Stimulated activated naive CD8-positive, alpha-beta T cell treated with anti-CD3 and anti-CD28 coated beads, Interleukin-15, Interleukin-2, amounts not matched to agents 100 ng/mL and 50 ng/mL, for 24 hours (primary cell): ENCODE results near the gene DYNLT4.
"Not testable (repeated sequence)": the region's sequence is repeated elsewhere in the genome, so short reads cannot be mapped to it uniquely, and the experiment has no call there.

ENCODE experiments used
- H3K27ac Mint-ChIP-seq: one replicate; pipeline ENCODE4 v1.8.0; 2021; ENCODE audit warnings: mild to moderate bottlenecking, mixed read lengths
- H3K27me3 Mint-ChIP-seq: one replicate; pipeline ENCODE4 v1.8.0; 2021; ENCODE audit warnings: mixed read lengths
- H3K36me3 Mint-ChIP-seq: one replicate; pipeline ENCODE4 v1.8.0; 2021; ENCODE audit warnings: low read depth, mixed read lengths
- H3K4me1 Mint-ChIP-seq: one replicate; pipeline ENCODE4 v1.8.0; 2021; ENCODE audit warnings: low read depth, mixed read lengths
- H3K4me3 Mint-ChIP-seq: one replicate; pipeline ENCODE4 v1.8.0; 2021; ENCODE audit warnings: mild to moderate bottlenecking, mixed read lengths
- H3K9me3 Mint-ChIP-seq: one replicate; pipeline ENCODE4 v1.8.0; 2021; ENCODE audit warnings: mixed read lengths

The DYNLT4 gene

DNA sequence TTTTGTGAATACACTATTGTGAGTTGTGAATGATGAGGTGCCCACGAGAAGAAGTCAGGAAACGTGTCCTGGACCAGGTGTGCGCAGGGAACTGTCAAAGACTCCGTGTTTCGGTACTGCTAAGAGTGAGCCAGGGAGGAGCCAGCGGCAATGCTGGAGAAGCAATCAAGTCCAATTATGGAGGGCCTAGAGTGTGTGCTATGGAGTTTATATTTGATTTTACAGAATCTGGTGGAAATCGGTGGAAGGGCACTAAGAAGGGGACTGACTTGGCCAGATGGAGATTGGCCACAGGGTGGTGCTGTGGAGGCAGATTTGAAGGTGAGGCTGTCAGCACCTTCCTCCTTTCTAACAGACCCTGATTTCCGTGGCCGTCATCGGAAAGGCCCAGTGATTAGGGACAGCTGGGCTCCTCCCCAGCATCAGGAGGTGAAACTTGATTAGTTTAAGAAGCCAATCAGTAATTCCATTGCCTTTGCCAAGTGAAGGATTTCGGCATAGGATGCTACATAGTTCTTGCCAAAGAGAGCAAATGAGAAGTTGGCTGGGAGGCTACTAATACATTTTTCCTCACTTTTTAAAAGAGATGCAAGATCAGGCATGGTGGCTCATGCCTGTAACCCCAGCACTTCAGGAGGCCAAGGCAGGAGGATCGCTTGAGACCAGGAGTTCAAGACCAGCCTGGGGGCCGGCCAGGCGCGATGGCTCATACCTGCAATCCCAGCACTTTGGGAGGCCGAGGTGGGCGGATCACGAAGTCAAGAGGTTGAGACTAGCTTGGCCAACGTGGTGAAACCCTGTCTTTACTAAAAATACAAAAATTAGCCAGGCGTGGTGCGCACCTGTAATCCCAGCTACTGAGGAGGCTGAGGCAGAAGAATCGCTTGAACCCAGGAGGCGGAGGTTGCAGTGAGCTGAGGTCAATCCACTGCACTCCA, 28.9 kb upstream of the DYNLT4 start:
- Mint-ChIP-seq H3K36me3 (no peaks in the 10 kb centered on the region), H3K9me3 (no peaks in the 10 kb centered on the region), H3K4me3 (no peak overlapping the region), H3K27ac (no peak overlapping the region), H3K4me1 (peaks cover 6% of the 10 kb centered on the region), H3K27me3 (no peaks in the 10 kb centered on the region)

DNA sequence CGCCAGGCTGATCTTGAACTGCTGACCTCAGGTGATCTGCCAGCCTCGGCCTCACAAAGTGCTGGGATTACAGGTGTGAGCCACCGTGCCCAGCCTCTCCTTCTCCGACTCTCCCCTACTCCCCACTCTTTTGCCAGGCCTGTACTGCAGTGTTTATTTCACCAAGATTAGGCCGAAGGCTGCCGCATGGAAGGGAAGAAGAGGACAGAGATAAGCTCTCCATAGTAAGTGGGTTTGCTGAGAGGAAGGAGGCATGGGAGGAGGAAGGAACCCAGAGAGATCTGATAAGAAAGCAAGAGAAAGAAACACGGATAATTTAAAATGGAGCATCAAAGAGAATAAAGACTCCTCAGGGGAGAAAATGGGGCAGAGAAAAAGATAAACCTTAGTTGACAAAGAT, 27.2 kb upstream of the DYNLT4 start:
- no peak overlapping the region for H3K27ac Mint-ChIP-seq

DNA sequence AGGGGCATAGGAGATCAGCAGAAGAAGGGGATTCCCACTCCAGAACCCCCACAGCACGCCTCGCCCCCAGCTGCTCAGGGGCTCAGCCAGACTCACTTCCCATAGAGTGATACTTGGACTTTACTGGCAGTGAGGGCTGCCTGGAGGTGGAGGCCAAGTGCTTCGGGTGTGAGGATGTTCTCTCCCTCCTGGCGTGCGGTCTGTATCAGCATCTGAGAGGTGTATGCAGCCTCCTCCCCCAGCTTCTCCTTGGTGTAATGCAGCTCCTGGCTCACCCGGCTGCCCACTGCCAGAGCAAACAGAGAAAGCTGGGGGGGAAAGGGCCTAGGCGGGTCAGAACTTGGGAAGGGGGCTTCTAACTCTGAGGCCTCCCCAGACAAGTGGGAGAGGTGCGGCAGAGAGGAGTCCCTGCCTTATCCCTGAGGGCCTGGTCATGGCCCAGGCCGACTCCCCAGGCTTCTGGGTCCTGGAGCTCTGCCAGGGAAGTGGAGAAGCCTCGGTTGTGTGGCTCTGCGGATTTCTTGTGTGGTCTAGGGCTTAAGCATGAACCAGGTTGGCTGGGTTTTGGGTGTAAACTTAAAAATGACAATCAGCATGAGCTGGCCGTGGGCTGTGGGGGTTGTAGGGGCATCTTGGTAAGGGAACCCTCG, 25.0 kb upstream of the DYNLT4 start:
- H3K9me3 Mint-ChIP-seq = no peaks in the 10 kb centered on the region
- H3K4me1 Mint-ChIP-seq = peaks cover 6% of the 10 kb centered on the region
- H3K27ac Mint-ChIP-seq = no peak overlapping the region
- H3K27me3 Mint-ChIP-seq = no peaks in the 10 kb centered on the region
- no peaks in the 10 kb centered on the region for H3K36me3 Mint-ChIP-seq
- no peak overlapping the region for H3K4me3 Mint-ChIP-seq

More for the DNA sequence above, 27.2 kb upstream of the DYNLT4 start:
- H3K4me1 Mint-ChIP-seq = peaks cover 6% of the 10 kb centered on the region
- H3K9me3 Mint-ChIP-seq = no peaks in the 10 kb centered on the region
- no peak overlapping the region for H3K4me3 Mint-ChIP-seq
- no peaks in the 10 kb centered on the region for H3K27me3 Mint-ChIP-seq
- no peaks in the 10 kb centered on the region for H3K36me3 Mint-ChIP-seq

DNA sequence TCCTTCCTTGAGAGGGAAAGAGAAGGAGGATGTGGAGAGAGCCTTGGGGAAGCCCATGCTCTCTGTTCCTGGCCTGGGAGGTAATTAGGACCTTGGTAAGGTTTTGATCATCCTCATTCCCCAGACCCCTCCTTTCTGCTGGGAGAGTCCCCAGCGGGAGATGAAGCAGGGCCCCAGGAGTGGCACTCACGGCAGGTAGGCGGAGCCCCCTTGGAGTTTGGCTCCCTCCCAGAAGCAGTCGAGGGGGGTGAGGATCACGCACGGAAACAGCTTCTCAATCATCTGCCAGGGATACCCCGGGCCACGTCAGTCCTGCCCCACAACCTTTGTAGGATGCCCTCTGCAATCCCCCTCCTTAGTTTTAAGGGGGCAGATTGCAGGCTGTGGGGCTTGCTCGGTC, 24.4 kb upstream of the DYNLT4 start:
- Mint-ChIP-seq H3K27me3 (no peaks in the 10 kb centered on the region), H3K4me1 (peaks cover 6% of the 10 kb centered on the region), H3K27ac (no peak overlapping the region), H3K4me3 (no peak overlapping the region), H3K36me3 (no peaks in the 10 kb centered on the region), H3K9me3 (no peaks in the 10 kb centered on the region)

DNA sequence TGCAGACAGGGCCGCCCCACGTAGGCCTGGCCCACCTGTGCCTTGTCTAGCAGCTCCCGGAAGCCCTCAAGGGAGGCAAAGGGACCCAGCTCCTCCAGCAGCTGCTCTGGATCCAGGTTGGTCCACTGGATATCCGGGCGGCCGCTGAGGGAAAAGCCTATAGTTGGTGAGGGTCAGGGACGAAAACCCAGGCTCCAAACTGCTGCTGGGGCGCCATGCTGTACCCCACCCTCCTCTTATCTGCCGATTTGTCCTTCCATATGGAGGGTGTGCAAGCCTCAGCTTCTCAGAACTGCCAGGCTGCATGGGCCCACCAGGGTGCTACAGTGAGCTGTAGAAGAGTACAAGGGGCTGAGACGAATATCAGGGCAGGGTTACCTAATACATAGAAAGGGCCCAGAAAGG, 23.8 kb upstream of the DYNLT4 start:
- Mint-ChIP-seq H3K27ac (no peak overlapping the region), H3K4me3 (no peak overlapping the region), H3K9me3 (no peaks in the 10 kb centered on the region), H3K27me3 (no peaks in the 10 kb centered on the region), H3K36me3 (no peaks in the 10 kb centered on the region), H3K4me1 (peaks cover 4% of the 10 kb centered on the region)

DNA sequence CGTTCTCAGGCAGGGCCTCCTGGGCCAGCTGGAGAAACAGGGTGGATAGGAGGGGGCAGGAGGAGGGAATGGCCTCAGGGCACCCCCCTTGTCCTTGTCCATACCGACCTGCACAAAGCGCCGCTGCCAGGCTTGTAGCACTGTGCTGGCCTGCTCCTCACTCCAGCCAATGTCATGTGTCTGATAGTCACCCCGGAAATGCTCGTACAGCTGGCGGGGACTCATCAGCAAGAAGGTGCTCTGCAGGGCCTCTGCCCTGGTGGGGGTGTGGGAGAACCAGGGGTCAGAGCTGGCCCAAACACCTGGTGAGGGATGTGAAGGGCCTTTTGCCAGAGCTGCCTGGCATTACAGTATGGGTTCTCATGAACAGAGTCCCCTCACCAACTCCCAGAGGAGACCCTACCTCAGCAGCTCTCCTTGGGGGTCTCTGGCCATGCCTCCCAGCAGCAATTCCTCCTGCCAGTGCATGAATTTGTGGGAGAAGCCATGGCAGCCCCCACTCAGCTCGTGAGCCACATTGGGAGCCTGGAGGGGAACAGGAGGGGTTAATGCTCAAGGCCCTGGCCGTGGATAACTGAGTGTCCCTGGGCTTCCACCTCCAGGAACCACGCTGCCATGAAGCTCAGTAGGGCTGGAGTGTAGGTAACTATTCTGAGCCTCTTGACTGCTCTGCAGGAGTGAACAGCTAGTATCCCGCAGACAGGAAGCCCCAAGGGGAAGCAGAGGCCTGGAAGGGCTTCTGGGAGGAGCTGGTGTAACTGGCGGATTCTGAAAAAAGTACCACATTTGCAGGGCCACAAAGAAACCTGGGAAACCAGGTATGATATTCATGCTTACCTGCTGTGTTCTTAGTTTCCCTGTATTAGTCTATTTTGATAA, 22.6 kb upstream of the DYNLT4 start:
- H3K36me3 Mint-ChIP-seq = no peaks in the 10 kb centered on the region
- H3K27ac Mint-ChIP-seq = no peak overlapping the region
- H3K9me3 Mint-ChIP-seq = no peaks in the 10 kb centered on the region
- no peak overlapping the region for H3K4me3 Mint-ChIP-seq
- H3K4me1 Mint-ChIP-seq = no peaks in the 10 kb centered on the region
- no peaks in the 10 kb centered on the region for H3K27me3 Mint-ChIP-seq

DNA sequence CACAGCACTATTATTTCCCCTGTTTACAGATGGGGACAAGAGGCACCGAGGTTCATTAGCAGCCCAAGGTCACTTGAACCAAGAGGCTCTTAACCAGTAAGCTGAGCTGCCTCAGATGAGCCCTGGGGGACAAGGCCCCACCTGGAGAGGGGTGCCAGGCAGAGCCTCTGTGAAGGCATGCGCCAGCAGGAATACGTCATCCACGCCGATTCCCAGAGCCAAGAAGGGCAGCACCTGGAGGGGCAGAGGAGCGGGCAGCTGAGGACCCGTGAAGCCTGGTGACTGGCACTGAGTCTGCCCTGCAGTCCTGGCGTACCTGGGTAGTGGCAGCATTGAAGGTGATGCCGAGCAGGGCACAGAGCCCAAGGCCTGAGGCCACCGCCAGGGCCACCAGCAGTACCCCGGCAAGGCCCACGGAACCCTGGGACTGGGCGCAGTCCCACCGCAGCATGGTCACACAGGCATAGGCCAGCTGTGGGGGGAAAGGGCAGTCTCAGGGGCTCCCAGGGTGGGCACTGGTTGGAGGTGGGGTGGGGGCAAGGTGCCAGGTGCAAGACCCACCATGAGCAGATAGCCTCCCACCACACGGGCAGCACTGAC, 21.8 kb upstream of the DYNLT4 start:
- Mint-ChIP-seq H3K36me3 (no peaks in the 10 kb centered on the region), H3K4me3 (no peak overlapping the region), H3K27me3 (no peaks in the 10 kb centered on the region), H3K27ac (no peak overlapping the region), H3K4me1 (no peaks in the 10 kb centered on the region), H3K9me3 (no peaks in the 10 kb centered on the region)

DNA sequence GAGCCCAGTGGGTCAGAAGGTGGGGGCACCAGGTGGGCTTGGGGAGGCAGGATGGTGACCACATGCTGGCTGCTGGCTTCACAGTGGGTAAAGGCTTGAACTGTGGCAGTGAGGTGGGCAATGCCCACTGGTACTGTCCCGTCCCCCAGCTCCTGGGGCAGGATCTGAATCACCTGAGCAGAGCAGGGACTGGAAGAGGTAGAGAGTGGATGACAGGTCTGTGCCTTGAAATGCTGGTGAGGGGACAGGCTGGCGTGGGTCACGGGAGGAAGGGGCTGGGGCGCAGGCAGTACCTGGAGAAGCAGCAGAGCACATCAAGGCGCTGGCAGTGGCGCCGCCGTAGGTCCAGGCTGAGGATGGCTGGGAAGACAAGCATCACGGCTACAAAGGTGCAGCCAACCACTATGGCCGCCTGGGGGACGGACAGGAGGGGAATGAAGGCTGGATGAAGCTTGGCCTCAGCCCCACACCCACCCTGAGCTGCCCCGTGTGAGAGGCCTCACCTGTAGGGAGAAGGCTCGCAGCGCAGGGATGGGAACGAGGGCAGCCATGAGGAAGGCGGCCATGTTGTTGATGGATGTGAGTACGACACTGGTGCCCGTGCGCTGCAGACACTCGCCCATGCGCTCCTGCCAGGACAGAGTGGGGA, 21.0 kb upstream of the DYNLT4 start:
- H3K27ac Mint-ChIP-seq = no peak overlapping the region

DNA sequence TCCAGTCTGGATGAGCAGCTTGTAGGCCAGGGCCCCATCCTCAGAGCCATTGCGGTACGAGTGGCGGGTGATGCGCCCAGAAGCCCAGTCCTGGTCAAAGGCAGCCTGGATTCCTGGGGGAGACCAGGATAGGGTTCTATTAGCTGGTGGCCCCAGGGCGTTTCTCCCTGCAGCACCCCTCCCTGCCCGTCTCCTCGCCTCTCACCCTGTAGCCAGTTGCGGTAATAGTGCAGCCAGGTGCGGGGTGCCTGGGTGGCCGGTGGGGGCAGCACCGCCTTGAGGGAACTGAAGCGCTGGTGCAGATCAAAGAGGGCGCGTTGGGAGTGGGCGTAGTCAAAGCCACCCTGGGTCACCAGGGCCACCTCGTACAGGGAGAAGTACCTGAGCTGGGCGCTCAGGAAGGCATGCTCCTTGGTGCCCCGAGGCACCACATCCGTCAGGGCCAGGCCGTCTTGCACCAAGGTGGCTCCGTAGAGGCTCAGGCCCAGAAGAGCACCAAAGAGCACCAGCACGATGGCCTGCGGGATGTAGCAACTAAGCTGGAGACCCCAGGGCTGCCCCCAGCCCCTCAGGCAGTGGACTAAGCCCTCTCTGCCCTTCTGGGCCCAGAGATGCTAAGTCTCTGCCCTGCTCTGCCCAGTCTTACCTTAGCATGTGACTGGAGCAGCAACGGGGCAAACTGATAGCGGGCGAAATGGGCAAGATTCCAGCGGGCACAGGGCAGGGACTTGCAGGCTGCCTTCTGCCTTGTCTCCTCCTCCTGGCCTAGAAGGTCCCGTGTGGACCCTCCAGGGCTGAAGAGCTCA, 20.2 kb upstream of the DYNLT4 start:
- Mint-ChIP-seq H3K4me1 (no peaks in the 10 kb centered on the region), H3K4me3 (no peak overlapping the region), H3K36me3 (no peaks in the 10 kb centered on the region), H3K27ac (no peak overlapping the region), H3K9me3 (no peaks in the 10 kb centered on the region), H3K27me3 (no peaks in the 10 kb centered on the region)

More for the DNA sequence above, 21.0 kb upstream of the DYNLT4 start:
- H3K9me3 Mint-ChIP-seq = no peaks in the 10 kb centered on the region
- H3K36me3 Mint-ChIP-seq = no peaks in the 10 kb centered on the region
- H3K4me1 Mint-ChIP-seq = no peaks in the 10 kb centered on the region
- H3K27me3 Mint-ChIP-seq = no peaks in the 10 kb centered on the region
- no peak overlapping the region for H3K4me3 Mint-ChIP-seq

DNA sequence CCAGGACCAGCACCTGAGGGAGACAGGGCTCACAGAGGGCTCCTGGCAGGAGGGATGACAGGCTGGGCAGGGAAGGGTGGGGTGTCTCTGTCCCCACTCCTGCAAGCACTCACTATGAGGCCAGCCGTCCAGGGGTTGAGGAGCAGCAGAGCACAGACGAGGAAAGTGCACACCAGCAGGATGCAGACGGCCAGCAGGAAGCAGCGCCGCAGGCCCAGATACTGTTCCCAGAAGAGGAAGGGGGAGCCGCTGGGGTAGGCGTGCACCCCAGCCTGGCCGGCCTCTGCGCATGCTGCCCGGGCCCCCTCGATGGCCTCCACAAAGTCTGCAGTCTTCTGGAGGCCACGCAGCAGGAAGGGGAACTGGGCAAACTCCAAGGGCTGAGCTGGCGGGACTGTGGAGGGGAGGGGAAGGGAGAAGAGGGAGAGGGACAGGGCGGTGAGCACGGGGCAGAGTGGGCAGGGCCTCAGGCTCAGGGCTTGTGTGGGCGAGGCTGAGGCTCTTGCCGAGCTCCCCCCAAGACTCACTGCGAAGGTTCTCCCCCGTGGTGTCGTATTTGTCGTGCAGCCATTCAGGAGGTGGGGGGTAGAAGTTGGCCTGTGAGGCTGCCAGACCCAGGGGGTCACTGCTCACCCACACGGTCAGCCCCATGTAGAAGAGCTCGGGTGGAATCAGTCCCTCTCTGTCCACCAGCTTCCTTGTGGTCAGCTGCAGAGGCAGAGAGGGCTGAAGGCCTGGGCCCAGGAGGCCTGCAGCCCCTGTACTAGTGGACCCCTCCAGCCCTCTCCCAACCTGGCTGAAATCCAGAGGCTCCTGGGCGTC, 19.4 kb upstream of the DYNLT4 start:
- H3K36me3 Mint-ChIP-seq = no peaks in the 10 kb centered on the region
- H3K27me3 Mint-ChIP-seq = no peaks in the 10 kb centered on the region
- no peaks in the 10 kb centered on the region for H3K9me3 Mint-ChIP-seq
- H3K4me1 Mint-ChIP-seq = no peaks in the 10 kb centered on the region
- no peak overlapping the region for H3K4me3 Mint-ChIP-seq
- no peak overlapping the region for H3K27ac Mint-ChIP-seq

DNA sequence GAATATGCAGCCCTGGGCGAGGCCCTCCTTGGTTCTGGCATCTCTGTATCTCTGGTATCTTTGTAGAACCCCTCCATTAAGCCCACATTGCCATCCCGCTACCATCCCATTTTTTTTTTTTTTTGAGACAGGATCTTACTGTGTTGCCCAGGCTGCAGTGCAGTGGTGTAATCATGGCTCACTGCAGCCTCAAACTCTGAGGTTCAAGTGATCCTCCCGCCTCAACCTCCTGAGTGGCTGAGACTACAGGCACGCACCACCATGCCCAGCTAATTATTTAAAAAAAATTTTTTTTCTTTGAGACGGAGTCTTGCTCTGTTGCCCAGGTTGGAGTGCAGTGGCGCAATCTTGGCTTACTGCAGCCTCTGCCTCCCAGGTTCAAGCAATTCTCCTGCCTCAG, 17.2 kb upstream of the DYNLT4 start:
- peaks cover 21% of the 10 kb centered on the region for H3K4me1 Mint-ChIP-seq
- H3K27ac Mint-ChIP-seq, H3K9me3 Mint-ChIP-seq, H3K27me3 Mint-ChIP-seq, H3K36me3 Mint-ChIP-seq, H3K4me3 Mint-ChIP-seq: not testable (repeated sequence)

DNA sequence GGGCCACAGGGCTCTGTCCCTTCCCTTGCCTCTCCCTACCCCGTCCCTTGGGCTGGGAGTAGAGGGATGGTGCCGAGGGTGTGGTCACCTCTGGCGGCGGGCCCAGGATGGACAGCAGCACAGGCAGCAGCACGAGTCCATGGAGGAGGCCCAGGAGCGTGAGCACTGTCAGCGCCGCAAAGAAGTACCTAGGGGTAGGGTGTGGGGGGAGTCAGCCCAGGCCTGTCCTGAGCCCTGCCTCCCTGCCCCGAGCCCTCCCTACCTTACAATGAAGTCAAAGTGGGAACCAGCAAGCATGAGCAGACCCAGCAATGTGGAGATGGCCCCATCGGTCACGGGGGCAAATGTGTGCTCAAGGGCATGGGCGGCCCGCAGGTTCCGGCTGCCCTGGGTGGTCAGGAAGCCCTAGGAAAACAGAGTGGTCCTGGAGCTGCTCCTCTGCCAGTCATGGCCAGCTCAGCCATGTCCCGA, 15.9 kb upstream of the DYNLT4 start:
- Mint-ChIP-seq H3K36me3 (no peaks in the 10 kb centered on the region), H3K4me3 (no peak overlapping the region), H3K9me3 (no peaks in the 10 kb centered on the region), H3K4me1 (peaks cover 34% of the 10 kb centered on the region), H3K27me3 (no peaks in the 10 kb centered on the region), H3K27ac (no peak overlapping the region)

DNA sequence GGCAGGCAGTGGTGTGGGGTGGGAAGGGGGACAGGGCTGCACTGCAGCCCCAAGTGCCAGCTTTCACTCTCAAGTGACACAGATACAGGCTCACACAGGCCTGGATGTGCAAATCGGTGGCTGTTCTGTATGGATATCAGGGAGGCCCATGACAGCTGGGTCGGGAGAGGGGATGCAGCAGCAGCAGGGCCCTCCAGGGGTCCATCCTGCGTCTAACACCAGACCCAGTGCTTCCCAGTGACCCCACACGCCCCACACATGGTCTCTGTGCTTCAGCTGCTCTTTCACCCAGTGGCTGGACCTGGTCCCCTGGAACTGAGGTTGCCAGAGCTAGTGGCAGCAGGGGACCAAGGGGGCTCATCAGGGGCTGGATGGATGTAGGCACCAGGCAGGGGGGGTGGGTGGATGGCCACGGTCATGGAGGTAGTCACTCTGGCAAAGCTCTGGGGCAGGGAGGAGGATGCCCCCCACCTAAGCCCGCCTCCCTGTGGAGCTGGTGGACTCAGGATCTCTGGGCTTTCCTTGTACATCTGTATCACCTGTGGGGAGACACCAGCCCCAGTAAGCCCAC, 15.1 kb upstream of the DYNLT4 start:
- Mint-ChIP-seq H3K4me3 (no peak overlapping the region), H3K27ac (no peak overlapping the region), H3K36me3 (peaks cover 4% of the 10 kb centered on the region)

More for the DNA sequence above, 15.1 kb upstream of the DYNLT4 start:
- Mint-ChIP-seq H3K27me3 (no peaks in the 10 kb centered on the region), H3K4me1 (peaks cover 42% of the 10 kb centered on the region), H3K9me3 (no peaks in the 10 kb centered on the region)
